ENCODE data around the gene AAMP. TPM values are rescaled to one million over a fixed set of nuclear protein-coding genes. Genes with fewer than 3 reads are reported as not detected.
A peak's percentile ranks its signal among the peaks of the same experiment; 100 is the strongest.
"Not testable (repeated sequence)": the region's sequence is repeated elsewhere in the genome, so short reads cannot be mapped to it uniquely, and the experiment has no call there.

AAMP gene
- total RNA-seq = 56.3 TPM
- long read RNA-seq, transcript AAMP-204 (11 exons, 1,804 nt) = minor isoform, 9 of 150 reads
- long read RNA-seq, transcript AAMP-201 (11 exons, 1,886 nt) = major isoform, 125 of 150 reads
- long read RNA-seq, partial matches to known transcripts = 6 of 150 reads
- long read RNA-seq, other reads (novel, unspliced or antisense) = 6 of 150 reads

GRCh38 chr2:218269900-218270720, at the start of gene AAMP, which contains the start of gene PNKD:
Gene AAMP, minus strand, starts transcription at chr2:218270137. Its CDS starts 51 bp downstream, at chr2:218270086.
Gene PNKD, plus strand, starts transcription at chr2:218270519. Its CDS starts 17 bp downstream, at chr2:218270536.
- intact Hi-C loops (cut with DNase I) = loop anchor here (1.0 to 10.0 kb wide), 4 partner anchors 53 to 195 kb away; partner anchors contain the start of genes ARPC2 and CTDSP1
- DNase-seq (ENCODE audit: low spot score) = peak; percentile 100

GRCh38 chr2:218318241-218318640, 48.3 kb upstream of the AAMP start:
- intact Hi-C loops (cut with DNase I) = no loop called here
- DNase-seq (ENCODE audit: low spot score) = no peak

- no peak for DNase-seq (ENCODE audit: low spot score)
- intact Hi-C loops (cut with DNase I) = no loop called here
Observed at GRCh38 chr2:218317835-218318234, 47.9 kb upstream of the AAMP start.

- no peak for DNase-seq (ENCODE audit: low spot score)
- intact Hi-C loops (cut with DNase I) = no loop called here
Observed at GRCh38 chr2:218317303-218317630, 47.3 kb upstream of the AAMP start.

GRCh38 chr2:218315397-218315796, 45.5 kb upstream of the AAMP start:
- intact Hi-C loops (cut with DNase I) = no loop called here
- DNase-seq (ENCODE audit: low spot score) = no peak

GRCh38 chr2:218314764-218315163, 44.8 kb upstream of the AAMP start:
- intact Hi-C loops (cut with DNase I); DNase-seq (ENCODE audit: low spot score): not testable (repeated sequence)

- intact Hi-C loops (cut with DNase I) = no loop called here
- DNase-seq (ENCODE audit: low spot score) = no peak
Observed at GRCh38 chr2:218313356-218313755, 43.4 kb upstream of the AAMP start.

GRCh38 chr2:218312267-218312756, 42.4 kb upstream of the AAMP start:
- no peak for DNase-seq (ENCODE audit: low spot score)
- intact Hi-C loops (cut with DNase I) = no loop called here

- intact Hi-C loops (cut with DNase I) = not testable (repeated sequence)
Observed at GRCh38 chr2:218311541-218312266, 41.8 kb upstream of the AAMP start.

GRCh38 chr2:218310853-218311540, 41.1 kb upstream of the AAMP start:
- no peak for DNase-seq (ENCODE audit: low spot score)
- intact Hi-C loops (cut with DNase I) = no loop called here

More at GRCh38 chr2:218311541-218312266, 41.8 kb upstream of the AAMP start:
- not testable (repeated sequence) for DNase-seq (ENCODE audit: low spot score)

- DNase-seq (ENCODE audit: low spot score) = no peak
- intact Hi-C loops (cut with DNase I) = no loop called here
Observed at GRCh38 chr2:218307415-218308090, 37.6 kb upstream of the AAMP start.

GRCh38 chr2:218306184-218306920, 36.4 kb upstream of the AAMP start:
- no peak for DNase-seq (ENCODE audit: low spot score)
- intact Hi-C loops (cut with DNase I) = no loop called here

- intact Hi-C loops (cut with DNase I) = no loop called here
- DNase-seq (ENCODE audit: low spot score) = no peak
Observed at GRCh38 chr2:218305383-218305782, 35.4 kb upstream of the AAMP start.

GRCh38 chr2:218301176-218301819, 31.4 kb upstream of the AAMP start:
- DNase-seq (ENCODE audit: low spot score) = peak; percentile 87
- intact Hi-C loops (cut with DNase I) = loop anchor here (1.0 kb wide), 2 partner anchors 55 to 165 kb away; partner anchors contain the start of gene CATIP

GRCh38 chr2:218300141-218300540, 30.2 kb upstream of the AAMP start:
- intact Hi-C loops (cut with DNase I) = no loop called here
- no peak for DNase-seq (ENCODE audit: low spot score)

GRCh38 chr2:218298314-218298875, 28.5 kb upstream of the AAMP start:
- intact Hi-C loops (cut with DNase I) = loop anchor here (10.0 kb wide), 1 partner anchor 346 kb away; no protein-coding TSS in a partner anchor
- no peak for DNase-seq (ENCODE audit: low spot score)

- intact Hi-C loops (cut with DNase I) = loop anchor here (10.0 kb wide), 1 partner anchor 348 kb away; no protein-coding TSS in a partner anchor
- no peak for DNase-seq (ENCODE audit: low spot score)
Observed at GRCh38 chr2:218296847-218297246, 26.9 kb upstream of the AAMP start.
